T-helper 1 cell treated with Interleukin-12 subunit alpha and Interleukin-12 subunit beta and Interleukin-4 antibody, amounts not matched to agents 30 μg/mL and 1 μg/mL, for 36 hours (primary cell): ENCODE measurements around the gene M1AP.

Experiments used
- H3K27ac Mint-ChIP-seq: one replicate; pipeline ENCODE4 v1.8.0; 2021; ENCODE audit warnings: mild to moderate bottlenecking, mixed read lengths
- H3K27me3 Mint-ChIP-seq: one replicate; pipeline ENCODE4 v1.8.0; 2021; ENCODE audit warnings: low read depth, mixed read lengths
- H3K36me3 Mint-ChIP-seq: one replicate; pipeline ENCODE4 v1.8.0; 2021; ENCODE audit warnings: low read depth, mixed read lengths
- H3K4me1 Mint-ChIP-seq: one replicate; pipeline ENCODE4 v1.8.0; 2021; ENCODE audit warnings: low read depth, mixed read lengths
- H3K4me3 Mint-ChIP-seq: one replicate; pipeline ENCODE4 v1.8.0; 2021; ENCODE audit warnings: mild to moderate bottlenecking, moderate library complexity, mixed read lengths
- H3K9me3 Mint-ChIP-seq: one replicate; pipeline ENCODE4 v1.8.0; 2021; ENCODE audit warnings: mixed read lengths

Gene M1AP

GRCh38 chr2:74528600-74529356, 119.4 kb downstream of the M1AP start:
- Mint-ChIP-seq H3K27ac (peak overlapping the region; percentile 96), H3K4me1 (peaks cover 46% of the 10 kb centered on the region), H3K36me3 (peaks cover 42% of the 10 kb centered on the region), H3K4me3 (peak overlapping the region; percentile 97), H3K27me3 (no peaks in the 10 kb centered on the region), H3K9me3 (no peaks in the 10 kb centered on the region)

- Mint-ChIP-seq H3K4me1 (peaks cover 45% of the 10 kb centered on the region), H3K36me3 (peaks cover 42% of the 10 kb centered on the region), H3K27me3 (no peaks in the 10 kb centered on the region), H3K27ac (peak overlapping the region; percentile 96), H3K4me3 (peak overlapping the region; percentile 97), H3K9me3 (no peaks in the 10 kb centered on the region)
These were observed 120.4 kb downstream of the M1AP start for GRCh38 chr2:74527741-74528140.

- Mint-ChIP-seq H3K27me3 (no peaks in the 10 kb centered on the region), H3K4me3 (no peak overlapping the region), H3K27ac (peak overlapping the region; percentile 7), H3K36me3 (peaks cover 35% of the 10 kb centered on the region), H3K4me1 (peaks cover 35% of the 10 kb centered on the region), H3K9me3 (no peaks in the 10 kb centered on the region)
These were observed 121.4 kb downstream of the M1AP start for GRCh38 chr2:74526649-74527230.

- peak within 1 kb of the TSS; percentile 11 for H3K4me3 Mint-ChIP-seq
These were observed 122.1 kb downstream of the M1AP start, which contains the start of gene DQX1 for GRCh38 chr2:74525717-74526648. TSS of gene DQX1 (minus strand) at chr2:74526231. CDS start at chr2:74525729, 502 bp downstream.

GRCh38 chr2:74524955-74525716, 123.0 kb downstream of the M1AP start:
- H3K27ac Mint-ChIP-seq = no peak overlapping the region
- no peaks in the 10 kb centered on the region for H3K9me3 Mint-ChIP-seq
- H3K4me3 Mint-ChIP-seq = no peak overlapping the region
- peaks cover 4% of the 10 kb centered on the region for H3K27me3 Mint-ChIP-seq
- peaks cover 25% of the 10 kb centered on the region for H3K4me1 Mint-ChIP-seq
- H3K36me3 Mint-ChIP-seq = peaks cover 32% of the 10 kb centered on the region

More at GRCh38 chr2:74525717-74526648, 122.1 kb downstream of the M1AP start, which contains the start of gene DQX1:
- Mint-ChIP-seq H3K36me3 (peaks cover 34% of the 10 kb centered on the region), H3K9me3 (no peaks in the 10 kb centered on the region), H3K4me1 (peaks cover 27% of the 10 kb centered on the region), H3K27ac (peak within 1 kb of the TSS; percentile 7), H3K27me3 (no peaks in the 10 kb centered on the region)

- peaks cover 24% of the 10 kb centered on the region for H3K4me1 Mint-ChIP-seq
- H3K27ac Mint-ChIP-seq = no peak overlapping the region
- H3K27me3 Mint-ChIP-seq = peaks cover 15% of the 10 kb centered on the region
- no peak overlapping the region for H3K4me3 Mint-ChIP-seq
- peaks cover 32% of the 10 kb centered on the region for H3K36me3 Mint-ChIP-seq
- H3K9me3 Mint-ChIP-seq = no peaks in the 10 kb centered on the region
These were observed 124.1 kb downstream of the M1AP start for GRCh38 chr2:74524005-74524404.

GRCh38 chr2:74522516-74522915, 125.6 kb downstream of the M1AP start:
- H3K4me1 Mint-ChIP-seq = peaks cover 12% of the 10 kb centered on the region
- H3K4me3 Mint-ChIP-seq = no peak overlapping the region
- H3K27ac Mint-ChIP-seq = no peak overlapping the region
- H3K36me3 Mint-ChIP-seq = peaks cover 19% of the 10 kb centered on the region
- H3K9me3 Mint-ChIP-seq = no peaks in the 10 kb centered on the region
- peaks cover 30% of the 10 kb centered on the region for H3K27me3 Mint-ChIP-seq

GRCh38 chr2:74516650-74517049, 131.5 kb downstream of the M1AP start:
- peaks cover 76% of the 10 kb centered on the region for H3K27me3 Mint-ChIP-seq
- peaks cover 15% of the 10 kb centered on the region for H3K4me1 Mint-ChIP-seq
- H3K9me3 Mint-ChIP-seq = no peaks in the 10 kb centered on the region
- peaks cover 8% of the 10 kb centered on the region for H3K36me3 Mint-ChIP-seq
- peak overlapping the region; percentile 37 for H3K27ac Mint-ChIP-seq
- peak overlapping the region; percentile 73 for H3K4me3 Mint-ChIP-seq

- Mint-ChIP-seq H3K27me3 (peaks cover 81% of the 10 kb centered on the region), H3K36me3 (peaks cover 8% of the 10 kb centered on the region), H3K4me3 (peak overlapping the region; percentile 73), H3K9me3 (no peaks in the 10 kb centered on the region), H3K4me1 (peaks cover 16% of the 10 kb centered on the region), H3K27ac (peak overlapping the region; percentile 37)
These were observed 132.0 kb downstream of the M1AP start for GRCh38 chr2:74515981-74516633.

GRCh38 chr2:74515271-74515980, 132.7 kb downstream of the M1AP start:
- H3K4me1 Mint-ChIP-seq = peaks cover 19% of the 10 kb centered on the region
- no peak overlapping the region for H3K27ac Mint-ChIP-seq
- peaks cover 85% of the 10 kb centered on the region for H3K27me3 Mint-ChIP-seq
- H3K9me3 Mint-ChIP-seq = no peaks in the 10 kb centered on the region
- H3K4me3 Mint-ChIP-seq = peak overlapping the region; percentile 80
- peaks cover 8% of the 10 kb centered on the region for H3K36me3 Mint-ChIP-seq

- peaks cover 21% of the 10 kb centered on the region for H3K4me1 Mint-ChIP-seq
- H3K36me3 Mint-ChIP-seq = peaks cover 8% of the 10 kb centered on the region
- H3K27me3 Mint-ChIP-seq = peaks cover 82% of the 10 kb centered on the region
- H3K9me3 Mint-ChIP-seq = no peaks in the 10 kb centered on the region
- peak within 1 kb of the TSS; percentile 80 for H3K4me3 Mint-ChIP-seq
- no peak within 1 kb of the TSS for H3K27ac Mint-ChIP-seq
These were observed 133.5 kb downstream of the M1AP start, which contains the start of gene TLX2 for GRCh38 chr2:74514368-74515270. TSS of gene TLX2 (plus strand) at chr2:74514450. CDS start at chr2:74514807, 357 bp downstream.
